ENCODE data around the gene CFAP68.
A peak's percentile ranks its signal among the peaks of the same experiment; 100 is the strongest.

- TF ChIP-seq CTCF (conservative IDR thresholded peaks at IDR 0.05; ENCODE audit: low read depth, low read length): no peak
- TF ChIP-seq MXI1 (IDR thresholded peaks at IDR 0.05; ENCODE audit: borderline replicate concordance, low read depth, low read length): no peak
- peak; percentile 85; the same call in 1 of the 2 replicates for TF ChIP-seq MAZ (IDR thresholded peaks at IDR 0.05; ENCODE audit: borderline replicate concordance, low read depth, low read length)
- no peak for TF ChIP-seq RFX5 (IDR thresholded peaks at IDR 0.05; ENCODE audit: low read depth, low read length)
These were observed 32.4 kb downstream of the CFAP68 start, which contains the start of gene CRYAB for GRCh38 chr11:111911563-111912401.

All from IMR-90 (cell line).